MM.1S (cell line): ENCODE measurements around the gene CCL18.
"Not testable (repeated sequence)": the region's sequence is repeated elsewhere in the genome, so short reads cannot be mapped to it uniquely, and the experiment has no call there.

Source experiments
- CTCF ChIP-seq: fragments of 300-600 bp; sonication (generic); IDR thresholded peaks from 2 replicates; pipeline ENCODE4 v1.5.1; 2016; ENCODE audit warnings: antibody characterized with exemption, low read length, mixed read lengths
- EZH2 ChIP-seq: fragments of 300-600 bp; sonication (generic); optimal IDR thresholded peaks from 2 replicates; pipeline ENCODE3; 2017; ENCODE audit warnings: low read depth, mild to moderate bottlenecking, antibody characterized with exemption, low read length, mixed read lengths
- EZH2phosphoT487 ChIP-seq: fragments of 300-600 bp; sonication (generic); IDR thresholded peaks from 2 replicates; pipeline ENCODE4 v1.6.1; 2018; ENCODE audit warnings: antibody characterized with exemption, low read length

GRCh38 chr17:36108265-36108664, 44.2 kb downstream of the CCL18 start:
- TF ChIP-seq CTCF, EZH2phosphoT487, EZH2: not testable (repeated sequence)
